ENCODE data around the gene TBL1XR1. TPM values are rescaled to one million over a fixed set of nuclear protein-coding genes. Genes with fewer than 3 reads are reported as not detected.

TBL1XR1 gene
- total RNA-seq, 1 donor from 2014 or later: 275 TPM

GRCh38 chr3:177177749-177178221 is 19.5 kb downstream of the TBL1XR1 start:
- Histone ChIP-seq H3K27ac (no peak overlapping the region), H3K36me3 (no peaks in the 10 kb centered on the region), H2AFZ (replicated peaks) (no peak overlapping the region), H3K79me2 (ENCODE audit: low read depth) (peaks cover 100% of the 10 kb centered on the region), H4K20me1 (ENCODE audit: low read depth) (peaks cover 100% of the 10 kb centered on the region), H3K4me3 (no peak overlapping the region), H3K9ac (no peak overlapping the region), H3K4me1 (peaks cover 14% of the 10 kb centered on the region), H3F3A (ENCODE audit: low read depth) (no peaks in the 10 kb centered on the region), H3K4me2 (no peak overlapping the region), H3K27me3 (no peaks in the 10 kb centered on the region), H3K9me3 (ENCODE audit: low read depth) (no peaks in the 10 kb centered on the region)
- Mint-ChIP-seq H3K36me3 (peaks cover 64% of the 10 kb centered on the region), H3K27me3 (ENCODE audit: insufficient read depth, low read depth) (peaks cover 7% of the 10 kb centered on the region), H3K27ac (no peak overlapping the region), H3K9me3 (peaks cover 74% of the 10 kb centered on the region), H3K4me1 (peaks cover 5% of the 10 kb centered on the region), H3K4me3 (no peak overlapping the region)
- no peak for TF ChIP-seq EZH2 (IDR thresholded peaks at IDR 0.05)
- no peak for DNase-seq (ENCODE audit: low spot score)

DNA sequence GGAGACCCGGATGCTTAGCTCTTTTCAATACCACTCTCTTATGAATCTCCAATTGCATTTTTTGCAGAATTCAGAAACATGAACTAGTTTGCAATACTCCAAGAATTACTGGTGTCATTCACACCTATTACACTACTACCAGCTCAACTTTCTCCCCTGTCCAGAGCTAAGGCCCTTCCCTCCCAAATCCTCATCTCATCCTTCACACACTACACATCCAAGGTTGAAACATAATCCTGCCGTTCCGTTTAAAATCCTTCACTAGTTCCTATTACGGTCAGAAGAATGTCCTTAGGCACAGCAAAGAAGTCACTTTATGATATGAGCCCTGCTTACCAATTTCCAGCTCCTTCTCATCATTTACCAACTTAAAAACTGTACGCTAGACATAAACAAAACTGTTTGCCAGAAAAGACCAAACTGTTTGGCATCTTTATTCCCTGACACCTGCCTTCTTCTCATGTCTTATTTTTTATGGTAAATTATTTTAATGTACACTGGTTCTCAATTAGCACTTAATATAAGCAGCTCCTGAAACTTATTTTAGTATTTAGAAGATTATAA is 22.6 kb downstream of the TBL1XR1 start:
- H3K4me2 ChIP-seq: no peak overlapping the region
- peaks cover 100% of the 10 kb centered on the region for H3K79me2 ChIP-seq (ENCODE audit: low read depth)
- H3K4me1 ChIP-seq: peaks cover 24% of the 10 kb centered on the region
- no peak overlapping the region for H2AFZ ChIP-seq (replicated peaks)
- H3K27ac ChIP-seq: no peak overlapping the region
- H3K9ac ChIP-seq: no peak overlapping the region
- no peaks in the 10 kb centered on the region for H3F3A ChIP-seq (ENCODE audit: low read depth)
- H3K4me3 Mint-ChIP-seq: peak overlapping the region; percentile 25
- H3K27me3 ChIP-seq: no peaks in the 10 kb centered on the region
- H3K4me1 Mint-ChIP-seq: peaks cover 5% of the 10 kb centered on the region
- peaks cover 98% of the 10 kb centered on the region for H4K20me1 ChIP-seq (ENCODE audit: low read depth)
- no peak overlapping the region for H3K4me3 ChIP-seq
- TF ChIP-seq, protein P1, sequence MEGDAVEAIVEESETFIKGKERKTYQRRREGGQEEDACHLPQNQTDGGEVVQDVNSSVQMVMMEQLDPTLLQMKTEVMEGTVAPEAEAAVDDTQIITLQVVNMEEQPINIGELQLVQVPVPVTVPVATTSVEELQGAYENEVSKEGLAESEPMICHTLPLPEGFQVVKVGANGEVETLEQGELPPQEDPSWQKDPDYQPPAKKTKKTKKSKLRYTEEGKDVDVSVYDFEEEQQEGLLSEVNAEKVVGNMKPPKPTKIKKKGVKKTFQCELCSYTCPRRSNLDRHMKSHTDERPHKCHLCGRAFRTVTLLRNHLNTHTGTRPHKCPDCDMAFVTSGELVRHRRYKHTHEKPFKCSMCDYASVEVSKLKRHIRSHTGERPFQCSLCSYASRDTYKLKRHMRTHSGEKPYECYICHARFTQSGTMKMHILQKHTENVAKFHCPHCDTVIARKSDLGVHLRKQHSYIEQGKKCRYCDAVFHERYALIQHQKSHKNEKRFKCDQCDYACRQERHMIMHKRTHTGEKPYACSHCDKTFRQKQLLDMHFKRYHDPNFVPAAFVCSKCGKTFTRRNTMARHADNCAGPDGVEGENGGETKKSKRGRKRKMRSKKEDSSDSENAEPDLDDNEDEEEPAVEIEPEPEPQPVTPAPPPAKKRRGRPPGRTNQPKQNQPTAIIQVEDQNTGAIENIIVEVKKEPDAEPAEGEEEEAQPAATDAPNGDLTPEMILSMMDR (IDR thresholded peaks at IDR 0.05): no peak
- no peak for TF ChIP-seq EZH2 (IDR thresholded peaks at IDR 0.05)
- H3K9me3 ChIP-seq (ENCODE audit: low read depth): no peaks in the 10 kb centered on the region
- DNase-seq (ENCODE audit: low spot score): no peak
- no peak overlapping the region for H3K27ac Mint-ChIP-seq
- H3K36me3 ChIP-seq: no peaks in the 10 kb centered on the region
- H3K9me3 Mint-ChIP-seq: peaks cover 71% of the 10 kb centered on the region
- H3K27me3 Mint-ChIP-seq (ENCODE audit: insufficient read depth, low read depth): peaks cover 6% of the 10 kb centered on the region
- peaks cover 63% of the 10 kb centered on the region for H3K36me3 Mint-ChIP-seq

DNA sequence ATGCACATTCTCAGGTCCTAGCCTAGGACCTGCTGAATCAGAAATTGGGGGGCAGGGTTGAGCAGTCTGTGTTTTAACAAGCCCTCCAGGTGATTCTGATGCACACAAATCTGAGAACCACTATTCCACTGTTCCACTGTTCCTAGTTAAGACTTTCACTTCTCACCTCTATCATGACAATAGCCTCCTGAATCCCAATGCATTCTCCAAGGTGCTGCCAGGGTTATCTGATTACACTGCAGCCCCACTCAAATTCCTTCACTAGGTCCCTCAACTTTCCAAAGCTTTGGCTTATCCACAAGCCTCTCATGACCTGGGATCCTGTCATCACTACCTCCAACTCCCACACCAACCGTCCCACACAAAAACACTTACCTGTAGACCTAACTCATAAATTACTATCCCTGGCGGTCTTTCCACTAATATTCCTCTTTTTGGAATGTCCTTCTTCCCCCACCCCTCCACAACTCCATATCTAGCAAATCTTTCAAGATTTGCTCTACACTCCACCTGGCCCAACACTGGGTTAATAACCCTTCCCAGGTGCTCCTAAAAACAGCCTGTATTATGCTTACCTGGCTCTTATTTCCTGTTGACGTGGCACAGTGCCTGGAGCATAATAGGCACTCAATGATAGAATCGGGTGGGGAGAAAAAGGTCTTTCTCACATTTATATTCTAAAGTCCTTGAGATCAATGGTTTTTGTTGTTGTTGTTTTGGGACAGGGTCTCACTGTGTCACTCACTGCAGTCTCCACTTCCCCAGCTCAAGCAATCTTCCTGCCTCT is 27.2 kb downstream of the TBL1XR1 start:
- no peak for DNase-seq (ENCODE audit: low spot score)
- TF ChIP-seq EZH2phosphoT487 (IDR thresholded peaks at IDR 0.05) (no peak), EZH2 (IDR thresholded peaks at IDR 0.05) (no peak)
- TF ChIP-seq, protein P1 (IDR thresholded peaks at IDR 0.05): no peak
- Histone ChIP-seq H3K36me3 (no peaks in the 10 kb centered on the region), H3K27ac (no peak overlapping the region), H3K4me2 (peak overlapping the region; percentile 27), H3K9ac (no peak overlapping the region), H3K4me1 (peaks cover 20% of the 10 kb centered on the region), H3K27me3 (no peaks in the 10 kb centered on the region), H3F3A (ENCODE audit: low read depth) (no peaks in the 10 kb centered on the region), H3K9me3 (ENCODE audit: low read depth) (no peaks in the 10 kb centered on the region), H2AFZ (replicated peaks) (no peak overlapping the region), H3K79me2 (ENCODE audit: low read depth) (peaks cover 100% of the 10 kb centered on the region), H4K20me1 (ENCODE audit: low read depth) (peaks cover 98% of the 10 kb centered on the region), H3K4me3 (no peak overlapping the region)
- peaks cover 71% of the 10 kb centered on the region for H3K9me3 Mint-ChIP-seq
- no peak overlapping the region for H3K27ac Mint-ChIP-seq
- no peak overlapping the region for H3K4me3 Mint-ChIP-seq
- H3K4me1 Mint-ChIP-seq: peaks cover 5% of the 10 kb centered on the region
- H3K27me3 Mint-ChIP-seq (ENCODE audit: insufficient read depth, low read depth): peaks cover 6% of the 10 kb centered on the region
- peaks cover 65% of the 10 kb centered on the region for H3K36me3 Mint-ChIP-seq

DNA sequence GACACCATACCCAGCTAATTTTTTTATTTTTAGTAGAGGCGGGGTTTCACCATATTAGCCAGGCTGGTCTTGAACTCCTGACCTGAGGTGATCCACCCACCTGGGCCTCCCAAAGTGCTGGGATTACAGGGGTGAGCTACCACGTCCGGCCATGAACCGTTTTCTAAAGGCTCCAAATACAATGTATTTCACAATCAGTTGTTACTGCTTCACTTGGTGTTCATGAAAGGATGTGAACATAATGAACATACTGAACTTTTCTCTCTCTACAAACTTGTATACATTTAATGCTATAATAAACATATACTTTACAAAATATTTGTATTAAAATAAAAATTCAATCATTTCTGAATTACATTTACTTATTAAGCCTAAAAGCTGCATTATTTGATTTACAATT is 28.9 kb downstream of the TBL1XR1 start:
- no peak for DNase-seq (ENCODE audit: low spot score)
- H3K4me3 Mint-ChIP-seq: no peak overlapping the region
- H3K36me3 Mint-ChIP-seq: peaks cover 69% of the 10 kb centered on the region
- H3K4me1 Mint-ChIP-seq: no peaks in the 10 kb centered on the region
- no peak overlapping the region for H3K4me2 ChIP-seq
- H3K27ac Mint-ChIP-seq: no peak overlapping the region
- no peak overlapping the region for H2AFZ ChIP-seq (replicated peaks)
- no peak overlapping the region for H3K27ac ChIP-seq
- no peaks in the 10 kb centered on the region for H3F3A ChIP-seq (ENCODE audit: low read depth)
- TF ChIP-seq, protein P1 (IDR thresholded peaks at IDR 0.05): no peak
- TF ChIP-seq EZH2phosphoT487 (IDR thresholded peaks at IDR 0.05) (no peak), EZH2 (IDR thresholded peaks at IDR 0.05) (no peak)
- H3K27me3 ChIP-seq: no peaks in the 10 kb centered on the region
- no peak overlapping the region for H3K4me3 ChIP-seq
- peaks cover 75% of the 10 kb centered on the region for H3K9me3 Mint-ChIP-seq
- peaks cover 6% of the 10 kb centered on the region for H3K27me3 Mint-ChIP-seq (ENCODE audit: insufficient read depth, low read depth)
- H3K9ac ChIP-seq: no peak overlapping the region
- no peaks in the 10 kb centered on the region for H3K36me3 ChIP-seq
- H4K20me1 ChIP-seq (ENCODE audit: low read depth): peaks cover 96% of the 10 kb centered on the region
- H3K4me1 ChIP-seq: peaks cover 12% of the 10 kb centered on the region
- H3K9me3 ChIP-seq (ENCODE audit: low read depth): no peaks in the 10 kb centered on the region
- peaks cover 100% of the 10 kb centered on the region for H3K79me2 ChIP-seq (ENCODE audit: low read depth)

Measured in neural progenitor cell (in vitro differentiated cells).